Measurements from ENCODE around the gene MAPK14.
"Not testable (repeated sequence)": the region's sequence is repeated elsewhere in the genome, so short reads cannot be mapped to it uniquely, and the experiment has no call there.

- TF ChIP-seq TAF1 (conservative IDR thresholded peaks at IDR 0.05); CTCF (IDR thresholded peaks at IDR 0.05; ENCODE audit: low read depth, low read length, missing input control); REST (IDR thresholded peaks at IDR 0.05); YY1 (IDR thresholded peaks at IDR 0.05); RAD21 (IDR thresholded peaks at IDR 0.05); FOXA2 (IDR thresholded peaks at IDR 0.05); HNF4G (IDR thresholded peaks at IDR 0.05); JUND (IDR thresholded peaks at IDR 0.05): not testable (repeated sequence)
- TF ChIP-seq, protein P1, sequence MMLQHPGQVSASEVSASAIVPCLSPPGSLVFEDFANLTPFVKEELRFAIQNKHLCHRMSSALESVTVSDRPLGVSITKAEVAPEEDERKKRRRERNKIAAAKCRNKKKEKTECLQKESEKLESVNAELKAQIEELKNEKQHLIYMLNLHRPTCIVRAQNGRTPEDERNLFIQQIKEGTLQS (IDR thresholded peaks at IDR 0.05) = not testable (repeated sequence)
Measured at GRCh38 chr6:36129334-36129733, 101.7 kb downstream of the MAPK14 start.
